ENCODE measurements around the gene BTBD1. TPM values are rescaled to one million over a fixed set of nuclear protein-coding genes. Genes with fewer than 3 reads are reported as not detected.

The BTBD1 gene
- total and polyA plus RNA-seq, 2 donors (not counting 3 experiments of a cell fraction or from before 2014, with no cell fraction given): 30.8 to 58.0 TPM

DNA sequence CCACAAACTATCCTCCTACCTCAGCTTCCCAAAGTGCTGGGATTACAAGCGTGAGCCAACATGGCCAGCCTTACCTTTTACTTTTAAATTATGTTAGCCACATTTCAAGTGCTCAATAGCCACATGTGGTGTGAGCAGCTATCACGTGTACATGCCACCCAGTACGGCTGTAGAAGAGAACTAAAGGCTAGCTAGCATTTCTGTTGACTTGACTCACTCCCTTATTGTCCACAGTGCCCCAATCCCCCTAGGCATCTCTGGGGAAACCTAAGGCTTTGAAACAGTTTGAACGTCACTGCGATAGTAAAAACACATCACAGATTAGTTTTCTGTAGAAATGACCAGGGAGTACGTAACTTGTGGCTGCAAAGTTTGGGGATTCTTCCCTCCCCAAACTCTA is 67.6 kb downstream of the BTBD1 start:
- dilution Hi-C loops (cut with MboI; ENCODE audit: extremely low pct_ligation_motif_present, low sequenced_read_pairs): no loop called here
- no peak overlapping the region for H3K9ac ChIP-seq (replicated peaks; ENCODE audit: extremely low read depth, insufficient read depth, low read length)

More for the DNA sequence above, 67.6 kb downstream of the BTBD1 start:
- Histone ChIP-seq H3K79me2 (ENCODE audit: control insufficient read depth, insufficient read depth, low read length) (no peaks in the 10 kb centered on the region), H3K4me3 (replicated peaks in 1 of 3; ENCODE audit: insufficient read depth in 1 of 3, low read depth in 1 of 3, low read length in 3 of 3) (no peak overlapping the region), H3K27ac (ENCODE audit: insufficient read depth, low read depth, low read length) (no peak overlapping the region), H3K27me3 (ENCODE audit: control insufficient read depth in 2 of 2, insufficient read depth in 2 of 2, low read length in 2 of 2) (no peaks in the 10 kb centered on the region), H3K4me2 (ENCODE audit: insufficient read depth, low read length) (no peak overlapping the region), H3K4me1 (ENCODE audit: control insufficient read depth, extremely low read depth, insufficient read depth, low read length) (peaks cover 3% of the 10 kb centered on the region), H3K9me3 (replicated peaks; ENCODE audit: control insufficient read depth, insufficient read depth, low read length) (no peaks in the 10 kb centered on the region), H4K20me1 (replicated peaks; ENCODE audit: control insufficient read depth, extremely low read depth, insufficient read depth, low read length) (no peaks in the 10 kb centered on the region), H2AFZ (ENCODE audit: low read depth, low read length) (no peak overlapping the region), H3K9me1 (replicated peaks; ENCODE audit: control insufficient read depth, extremely low read depth, insufficient read depth, low read length) (no peaks in the 10 kb centered on the region), H3K36me3 (ENCODE audit: control insufficient read depth in 2 of 2, extremely low read depth in 1 of 2, insufficient read depth in 2 of 2, low read length in 2 of 2) (no peaks in the 10 kb centered on the region)
- no TSS peak for BruUV-seq (replicated peaks)
- intact Hi-C loops (cut with micrococcal nuclease): no loop called here
- POLR2A ChIA-PET: no interaction called here
- TF ChIP-seq FOS (IDR thresholded peaks at IDR 0.05; ENCODE audit: borderline replicate concordance, insufficient read depth, low read length): no peak
- no peak for TF ChIP-seq POLR2A (IDR thresholded peaks at IDR 0.05; ENCODE audit: low read depth, low read length)
- TF ChIP-seq CTCF (IDR thresholded peaks at IDR 0.05; ENCODE audit: extremely low read depth in 1 of 2, insufficient read depth in 1 of 2, low read depth in 1 of 2, low read length in 2 of 2): no peak
- TF ChIP-seq, protein P1, sequence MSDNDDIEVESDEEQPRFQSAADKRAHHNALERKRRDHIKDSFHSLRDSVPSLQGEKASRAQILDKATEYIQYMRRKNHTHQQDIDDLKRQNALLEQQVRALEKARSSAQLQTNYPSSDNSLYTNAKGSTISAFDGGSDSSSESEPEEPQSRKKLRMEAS (IDR thresholded peaks at IDR 0.05; ENCODE audit: insufficient read depth, insufficient read length): no peak
- TF ChIP-seq POLR2AphosphoS5 (IDR thresholded peaks at IDR 0.05; ENCODE audit: insufficient read depth, low read depth, low read length): no peak
- no peak for TF ChIP-seq GATA2 (IDR thresholded peaks at IDR 0.05; ENCODE audit: insufficient read depth, insufficient read length, low read depth, low read length)
- no peak for TF ChIP-seq JUN (IDR thresholded peaks at IDR 0.05; ENCODE audit: borderline replicate concordance, insufficient read depth, insufficient read length, low read depth)
- no peak for TF ChIP-seq EZH2 (IDR thresholded peaks at IDR 0.05; ENCODE audit: borderline replicate concordance, low read depth, low read length, severe bottlenecking)
- TF ChIP-seq MYC (IDR thresholded peaks at IDR 0.05; ENCODE audit: low read depth, low read length): no peak
- no peak for DNase-seq (ENCODE audit: low read depth, low spot score)
- CTCF ChIA-PET: interaction anchor here (1.2 to 3.2 kb wide), 5 partner anchors 11 to 468 kb away, joined by 3 to 14 read pairs (median 8); partner anchors contain the start of gene RPS17
- FAIRE-seq: no peak
